Prostate gland (tissue), 2 donors: Measurements from ENCODE around the gene RASSF8. TPM values are rescaled to one million over a fixed set of nuclear protein-coding genes. Genes with fewer than 3 reads are reported as not detected.

Source experiments
- DNase-seq: peaks from one replicate; pipeline ENCODE4 v3.0.0-alpha.2; 2019; ENCODE audit warnings: low spot score
- H3K27ac ChIP-seq, 2 donors: fragments of 200-600 bp; sonication (generic); 2 replicates each; pipeline ENCODE4 v1.5.1; 2017 to 2019
- H3K27me3 ChIP-seq: fragments of 200-600 bp; sonication (generic); replicated peaks from 2 replicates; pipeline ENCODE4 v1.5.1; 2019; ENCODE audit not compliant: insufficient read depth
- H3K36me3 ChIP-seq, 2 donors: fragments of 200-600 bp; sonication (generic); 1 replicate in 1 of 2; 2 replicates in 1 of 2; pipeline versions ENCODE4 v1.5.1 to v1.8.1; 2017 to 2019
- H3K4me1 ChIP-seq: fragments of 200-600 bp; sonication (generic); replicated peaks from 2 replicates; pipeline ENCODE4 v1.5.1; 2019
- H3K4me3 ChIP-seq, 2 donors: fragments of 200-600 bp; sonication (generic); 2 replicates each; pipeline ENCODE4 v1.5.1; 2017 to 2019
- H3K9me3 ChIP-seq: fragments of 200-600 bp; sonication (generic); 2 replicates; pipeline ENCODE4 v1.5.1; 2017
- POLR2A ChIP-seq: fragments of 450-650 bp; IDR thresholded peaks from one replicate; pipeline ENCODE4 v1.6.1; 2016; ENCODE audit warnings: antibody characterized with exemption, mild to moderate bottlenecking
- POLR2AphosphoS5 ChIP-seq: sonication (generic); formaldehyde crosslinking; IDR thresholded peaks from one replicate; pipeline ENCODE4 v1.6.1; 2017; ENCODE audit warnings: antibody characterized with exemption
- WGBS: methylation state at CpG from one replicate; pipeline ENCODE4 v1.1.5; 2018; 5-methylcytosine and 5-hydroxymethylcytosine counted together
- intact Hi-C: fragments of 100-400 bp; cut with DNase I; formaldehyde crosslinking; loops from one replicate; pipeline ENCODE4 v1.14.2; 2022
- total RNA-seq, 2 donors: library from RNA; depleted of rRNA; stranded (reverse); fragments of >200 nt; gene quantifications; one replicate each; pipeline ENCODE4 v1.1.0, GENCODE V29; 2016
- TF ChIP-seq, protein P1 (sequence below), 4 experiments: fragments of 200-600 bp in 2 of 4; fragments of 450-650 bp in 2 of 4; sonication (generic) in 2 of 4; IDR thresholded peaks; 1 replicate in 3 of 4; 2 replicates in 1 of 4; pipeline ENCODE4 v1.5.1; 2016 to 2019; ENCODE audit warnings: antibody characterized with exemption in 4 of 4, mild to moderate bottlenecking in 2 of 4, moderate library complexity in 2 of 4

The RASSF8 gene
- total RNA-seq, 2 donors from 2014 or later = 26.0 to 62.1 TPM

- Histone ChIP-seq H3K4me1 (peaks cover 7% of the 10 kb centered on the region), H3K27ac (no peak overlapping the region), H3K9me3 (no peaks in the 10 kb centered on the region), H3K36me3 (no peaks in the 10 kb centered on the region), H3K27me3 (no peaks in the 10 kb centered on the region), H3K4me3 (no peak overlapping the region)
- intact Hi-C loops = no loop called here
- 89% methylated on average over 5 of the region's 5 CpGs for WGBS
- no peak for DNase-seq
- TF ChIP-seq, protein P1, sequence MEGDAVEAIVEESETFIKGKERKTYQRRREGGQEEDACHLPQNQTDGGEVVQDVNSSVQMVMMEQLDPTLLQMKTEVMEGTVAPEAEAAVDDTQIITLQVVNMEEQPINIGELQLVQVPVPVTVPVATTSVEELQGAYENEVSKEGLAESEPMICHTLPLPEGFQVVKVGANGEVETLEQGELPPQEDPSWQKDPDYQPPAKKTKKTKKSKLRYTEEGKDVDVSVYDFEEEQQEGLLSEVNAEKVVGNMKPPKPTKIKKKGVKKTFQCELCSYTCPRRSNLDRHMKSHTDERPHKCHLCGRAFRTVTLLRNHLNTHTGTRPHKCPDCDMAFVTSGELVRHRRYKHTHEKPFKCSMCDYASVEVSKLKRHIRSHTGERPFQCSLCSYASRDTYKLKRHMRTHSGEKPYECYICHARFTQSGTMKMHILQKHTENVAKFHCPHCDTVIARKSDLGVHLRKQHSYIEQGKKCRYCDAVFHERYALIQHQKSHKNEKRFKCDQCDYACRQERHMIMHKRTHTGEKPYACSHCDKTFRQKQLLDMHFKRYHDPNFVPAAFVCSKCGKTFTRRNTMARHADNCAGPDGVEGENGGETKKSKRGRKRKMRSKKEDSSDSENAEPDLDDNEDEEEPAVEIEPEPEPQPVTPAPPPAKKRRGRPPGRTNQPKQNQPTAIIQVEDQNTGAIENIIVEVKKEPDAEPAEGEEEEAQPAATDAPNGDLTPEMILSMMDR (IDR thresholded peaks at IDR 0.05) = no peak
- TF ChIP-seq POLR2A (no peak), POLR2AphosphoS5 (no peak)
Observed at GRCh38 chr12:26102953-26103352, 144.5 kb downstream of the RASSF8 start.

DNA sequence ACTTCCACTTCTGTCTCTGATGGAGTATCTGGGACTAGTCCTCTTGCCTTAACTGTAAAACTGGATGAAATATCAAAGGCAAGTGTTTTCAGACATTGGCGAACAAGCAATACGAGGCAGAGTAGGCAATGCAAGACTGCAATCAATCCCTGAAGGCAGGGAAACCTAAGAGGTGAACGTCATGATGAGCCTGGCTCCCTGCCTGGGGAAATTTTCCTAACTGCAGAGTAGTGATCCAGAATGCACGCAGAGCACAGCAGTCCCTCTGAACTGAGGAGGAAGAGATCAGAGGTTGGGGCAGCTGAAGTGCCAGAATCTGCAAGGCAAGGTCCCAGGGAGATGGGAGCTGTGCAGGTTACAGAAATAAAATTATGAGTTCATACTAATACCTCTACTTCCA is 147.9 kb downstream of the RASSF8 start:
- Histone ChIP-seq H3K4me3 (no peak overlapping the region), H3K27ac (no peak overlapping the region), H3K27me3 (no peaks in the 10 kb centered on the region), H3K36me3 (no peaks in the 10 kb centered on the region), H3K9me3 (no peaks in the 10 kb centered on the region), H3K4me1 (peaks cover 5% of the 10 kb centered on the region)
- intact Hi-C loops = no loop called here
- 68% methylated on average over 4 of the region's 4 CpGs for WGBS
- no peak for DNase-seq
- TF ChIP-seq POLR2AphosphoS5 (no peak), POLR2A (no peak)
- TF ChIP-seq, protein P1 (IDR thresholded peaks at IDR 0.05) = no peak

DNA sequence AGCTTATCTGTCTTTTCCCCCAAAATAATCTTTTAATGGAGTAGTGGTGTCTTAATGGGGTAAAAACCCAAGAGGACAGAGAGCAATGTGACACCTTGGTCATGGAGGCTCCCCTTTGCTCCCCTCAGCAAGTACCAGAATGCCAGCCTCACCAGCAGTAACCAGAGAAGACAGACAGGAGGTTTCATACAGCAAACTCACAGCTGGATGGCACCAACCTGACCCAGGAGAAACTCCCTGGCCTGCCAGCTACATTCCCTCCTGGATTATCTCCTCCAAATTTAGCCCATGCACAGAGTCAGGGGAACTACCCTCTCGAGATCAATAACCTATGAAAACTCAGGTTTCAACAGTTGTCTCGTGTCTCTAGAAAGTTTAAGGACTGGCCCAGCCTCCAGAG is 150.4 kb downstream of the RASSF8 start:
- Histone ChIP-seq H3K9me3 (no peaks in the 10 kb centered on the region), H3K36me3 (no peaks in the 10 kb centered on the region), H3K4me3 (no peak overlapping the region), H3K4me1 (no peaks in the 10 kb centered on the region), H3K27ac (no peak overlapping the region), H3K27me3 (no peaks in the 10 kb centered on the region)
- DNase-seq = no peak
- intact Hi-C loops = no loop called here
- WGBS = 66% methylated on average over 2 of the region's 2 CpGs
- TF ChIP-seq POLR2A (no peak), POLR2AphosphoS5 (no peak)
- TF ChIP-seq, protein P1 (IDR thresholded peaks at IDR 0.05) = no peak

GRCh38 chr12:26109343-26109881 is 150.9 kb downstream of the RASSF8 start:
- intact Hi-C loops = no loop called here
- Histone ChIP-seq H3K27ac (no peak overlapping the region), H3K36me3 (no peaks in the 10 kb centered on the region), H3K27me3 (no peaks in the 10 kb centered on the region), H3K9me3 (no peaks in the 10 kb centered on the region), H3K4me3 (no peak overlapping the region), H3K4me1 (no peaks in the 10 kb centered on the region)
- no peak for DNase-seq
- TF ChIP-seq POLR2A = no peak
- TF ChIP-seq POLR2AphosphoS5 = no peak
- TF ChIP-seq, protein P1 (IDR thresholded peaks at IDR 0.05) = no peak
- 37% methylated on average over 10 of the region's 10 CpGs for WGBS

DNA sequence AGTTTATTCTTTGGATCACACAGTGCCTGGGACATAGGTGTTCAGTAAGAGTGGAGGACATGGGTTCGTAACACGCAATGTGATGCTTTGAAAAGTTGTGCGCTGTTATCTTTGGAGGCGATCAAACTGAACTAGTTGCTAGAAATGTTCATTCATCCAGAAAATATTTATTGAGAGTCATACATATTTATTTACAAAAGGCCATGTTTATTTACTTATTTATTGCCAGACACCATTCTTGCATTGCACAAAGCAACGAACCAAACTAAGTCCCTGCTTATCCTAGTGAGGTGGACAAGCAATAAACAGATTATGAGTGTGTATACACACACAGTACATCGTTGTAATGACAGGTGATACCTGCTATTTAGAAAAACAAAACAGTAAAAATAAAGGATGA is 153.8 kb downstream of the RASSF8 start:
- TF ChIP-seq POLR2AphosphoS5 (no peak), POLR2A (no peak)
- TF ChIP-seq, protein P1 (IDR thresholded peaks at IDR 0.05) = no peak
- DNase-seq = no peak
- Histone ChIP-seq H3K27me3 (no peaks in the 10 kb centered on the region), H3K4me1 (no peaks in the 10 kb centered on the region), H3K9me3 (no peaks in the 10 kb centered on the region), H3K36me3 (no peaks in the 10 kb centered on the region), H3K4me3 (no peak overlapping the region), H3K27ac (no peak overlapping the region)
- intact Hi-C loops = loop anchor here (5.0 to 10.0 kb wide), 2 partner anchors 80 to 723 kb away; partner anchors contain the start of gene ITPR2
- 81% methylated on average over 6 of the region's 6 CpGs for WGBS
